H1 (cell line): ENCODE measurements around the gene JMJD1C. TPM values are rescaled to one million over a fixed set of nuclear protein-coding genes. Genes with fewer than 3 reads are reported as not detected.

Experiments used
- CTCF ChIA-PET: fragments of 300-600 bp; sonication (Branson Sonifier 250); formaldehyde crosslinking; loops from one replicate; lab custom pipeline; 2021; ENCODE audit not compliant: partially characterized antibody; lab: Charles Lee
- POLR2A ChIA-PET: fragments of 300-600 bp; sonication (Branson Sonifier 250); formaldehyde crosslinking; loops from one replicate; lab custom pipeline; 2021; ENCODE audit warnings: inconsistent platforms; ENCODE audit not compliant: partially characterized antibody; lab: Charles Lee
- DNase-seq, 2 experiments: peaks; one replicate each; pipeline versions ENCODE4 v3.0.0 to v3.0.0-alpha.2; 2010 to 2022; ENCODE audit warnings: low spot score in 2 of 2, low read depth in 1 of 2, mixed read lengths in 1 of 2
- FAIRE-seq: peaks from 2 replicates; lab custom pipeline; 2011; peaks lifted over from hg19 to GRCh38; lab: Jason Lieb, UNC
- H2AFZ ChIP-seq: 2 replicates; pipeline ENCODE4 v1.8.1; 2012; ENCODE audit warnings: low read length, inconsistent platforms
- H2AK5ac ChIP-seq: 2 replicates; pipeline ENCODE4 v1.6.1; 2013; ENCODE audit warnings: low read depth, low read length
- H2BK120ac ChIP-seq: replicated peaks from 2 replicates; pipeline ENCODE3; 2013; ENCODE audit warnings: low read depth, low read length, inconsistent platforms
- H2BK12ac ChIP-seq: 2 replicates; pipeline ENCODE4 v1.6.1; 2013; ENCODE audit warnings: low read depth, low read length
- H2BK15ac ChIP-seq: 2 replicates; pipeline ENCODE4 v1.6.1; 2013; ENCODE audit warnings: low read length
- H2BK20ac ChIP-seq: 2 replicates; pipeline ENCODE4 v1.6.1; 2013; ENCODE audit warnings: low read length
- H2BK5ac ChIP-seq: 2 replicates; pipeline ENCODE4 v1.6.1; 2013; ENCODE audit warnings: low read depth, low read length
- H3K14ac ChIP-seq: 2 replicates; pipeline ENCODE4 v1.6.1; 2013; ENCODE audit warnings: inconsistent platforms; ENCODE audit not compliant: insufficient read length
- H3K18ac ChIP-seq: 2 replicates; pipeline ENCODE4 v1.6.1; 2013; ENCODE audit warnings: low read length; ENCODE audit errors: extremely low read depth
- H3K23ac ChIP-seq: 2 replicates; pipeline ENCODE4 v1.6.1; 2013; ENCODE audit warnings: inconsistent platforms; ENCODE audit not compliant: insufficient read length
- H3K23me2 ChIP-seq: 2 replicates; pipeline ENCODE4 v1.6.1; 2013; ENCODE audit warnings: low read depth, low read length
- H3K27ac ChIP-seq: 2 replicates; pipeline ENCODE4 v1.6.1; 2011; ENCODE audit warnings: low read depth, low read length, inconsistent platforms
- H3K27me3 ChIP-seq, 4 experiments: replicated peaks in 1 of 4; 1 replicate in 1 of 4; 2 replicates in 3 of 4; pipeline versions ENCODE4 v1.6.1 to v1.8.1; 2011 to 2013; ENCODE audit warnings: low read length in 3 of 4, mild to moderate bottlenecking in 3 of 4, inconsistent platforms in 2 of 4, mixed read lengths in 2 of 4, moderate library complexity in 1 of 4; ENCODE audit not compliant: control insufficient read depth in 3 of 4, insufficient read depth in 3 of 4; ENCODE audit errors: extremely low read depth in 1 of 4
- H3K36me3 ChIP-seq, 4 experiments: 2 replicates each; pipeline versions ENCODE4 v1.6.1 to v1.8.1; 2011 to 2013; ENCODE audit warnings: mild to moderate bottlenecking in 4 of 4, low read length in 3 of 4, moderate library complexity in 2 of 4, control low read depth in 1 of 4, inconsistent platforms in 1 of 4; ENCODE audit not compliant: insufficient read depth in 4 of 4, control insufficient read depth in 2 of 4
- H3K4ac ChIP-seq: replicated peaks from 2 replicates; pipeline ENCODE3; 2013; ENCODE audit warnings: low read length, low read depth, mixed read lengths, inconsistent platforms; ENCODE audit not compliant: insufficient read length
- H3K4me1 ChIP-seq, 4 experiments: replicated peaks in 1 of 4; 1 replicate in 1 of 4; 2 replicates in 3 of 4; pipeline versions ENCODE4 v1.6.1 to v1.8.1; 2011 to 2013; ENCODE audit warnings: low read length in 3 of 4, inconsistent platforms in 2 of 4, mixed read lengths in 1 of 4; ENCODE audit not compliant: insufficient read depth in 4 of 4, control insufficient read depth in 3 of 4
- H3K4me2 ChIP-seq, 2 experiments: 2 replicates each; pipeline versions ENCODE4 v1.6.1 to v1.8.1; 2011 to 2013; ENCODE audit warnings: low read depth in 2 of 2, low read length in 2 of 2, control low read depth in 1 of 2, inconsistent platforms in 1 of 2, mild to moderate bottlenecking in 1 of 2; ENCODE audit not compliant: insufficient read depth in 1 of 2
- H3K4me3 ChIP-seq, 4 experiments: fragments of 200-600, 300-600 bp in 1 of 4; sonication (generic), shearing (Covaris generic), sonication (Bioruptor Twin) in 1 of 4; 2 replicates each; pipeline versions ENCODE4 v1.5.1 to v1.8.1; 2011 to 2016; ENCODE audit warnings: low read length in 4 of 4, low read depth in 3 of 4, control low read depth in 2 of 4, inconsistent platforms in 2 of 4, mild to moderate bottlenecking in 2 of 4, mixed read lengths in 1 of 4, moderate library complexity in 1 of 4; ENCODE audit not compliant: insufficient read depth in 2 of 4; ENCODE audit errors: extremely low read depth in 1 of 4
- H3K56ac ChIP-seq: replicated peaks from 2 replicates; pipeline ENCODE3; 2013; ENCODE audit warnings: low read depth, mild to moderate bottlenecking, mixed read lengths, low read length, inconsistent platforms; ENCODE audit not compliant: insufficient read length
- H3K79me1 ChIP-seq: 2 replicates; pipeline ENCODE4 v1.6.1; 2013; ENCODE audit warnings: low read depth, low read length, control low read depth
- H3K79me2 ChIP-seq, 2 experiments: 2 replicates each; pipeline versions ENCODE4 v1.6.1 to v1.8.1; 2012 to 2013; ENCODE audit warnings: low read length in 2 of 2, mild to moderate bottlenecking in 2 of 2, inconsistent platforms in 1 of 2; ENCODE audit not compliant: insufficient read depth in 2 of 2, control insufficient read depth in 1 of 2
- H3K9ac ChIP-seq, 4 experiments: replicated peaks in 1 of 4; 1 replicate in 1 of 4; 2 replicates in 3 of 4; pipeline versions ENCODE4 v1.6.1 to v1.8.1; 2011 to 2013; ENCODE audit warnings: low read depth in 3 of 4, low read length in 3 of 4, control low read depth in 2 of 4, mild to moderate bottlenecking in 2 of 4, moderate library complexity in 2 of 4, inconsistent platforms in 1 of 4; ENCODE audit errors: extremely low read depth in 1 of 4
- H3K9me3 ChIP-seq, 2 experiments: 2 replicates each; pipeline versions ENCODE4 v1.6.1 to v1.8.1; 2012 to 2013; ENCODE audit warnings: mild to moderate bottlenecking in 2 of 2, moderate library complexity in 2 of 2, control low read depth in 1 of 2, inconsistent platforms in 1 of 2, low read depth in 1 of 2, low read length in 1 of 2, mixed read lengths in 1 of 2; ENCODE audit not compliant: insufficient read depth in 2 of 2
- H4K20me1 ChIP-seq, 2 experiments: replicated peaks in 1 of 2; 2 replicates each; pipeline versions ENCODE3 to v1.8.1; 2011 to 2013; ENCODE audit warnings: inconsistent platforms in 2 of 2, low read length in 2 of 2, mild to moderate bottlenecking in 1 of 2; ENCODE audit not compliant: insufficient read depth in 2 of 2, control insufficient read depth in 1 of 2
- H4K5ac ChIP-seq: 2 replicates; pipeline ENCODE4 v1.6.1; 2013; ENCODE audit warnings: low read length, low read depth, mixed read lengths, inconsistent platforms; ENCODE audit not compliant: insufficient read length
- H4K8ac ChIP-seq: 2 replicates; pipeline ENCODE4 v1.8.0; 2013; ENCODE audit warnings: mild to moderate bottlenecking, moderate library complexity, low read length, inconsistent platforms; ENCODE audit not compliant: insufficient read depth; ENCODE audit errors: extremely low read depth
- H4K91ac ChIP-seq: replicated peaks from 2 replicates; pipeline ENCODE3; 2013; ENCODE audit warnings: low read length, mixed read lengths, inconsistent platforms; ENCODE audit not compliant: insufficient read length
- ASH2L ChIP-seq: fragments of 200-600, 300-600 bp; sonication (generic); IDR thresholded peaks from one replicate; pipeline ENCODE4 v1.7.1; 2017; ENCODE audit warnings: low read length
- CEBPB ChIP-seq: IDR thresholded peaks from 2 replicates; pipeline ENCODE4 v1.6.1; 2012; ENCODE audit warnings: low read depth, low read length
- CREB1 ChIP-seq: IDR thresholded peaks from 2 replicates; pipeline ENCODE4 v1.6.1; 2012; ENCODE audit warnings: inconsistent platforms
- EP300 ChIP-seq, 2 experiments: IDR thresholded peaks; 1 replicate in 1 of 2; 2 replicates in 1 of 2; pipeline ENCODE4 v1.6.1; 2011 to 2012; ENCODE audit warnings: low read depth in 2 of 2, low read length in 2 of 2, mild to moderate bottlenecking in 2 of 2, borderline replicate concordance in 1 of 2, inconsistent platforms in 1 of 2, moderate library complexity in 1 of 2
- JUND ChIP-seq: IDR thresholded peaks from 2 replicates; pipeline ENCODE4 v1.6.1; 2011; ENCODE audit warnings: mild to moderate bottlenecking, improper control_type of control experiment, low read length
- NANOG ChIP-seq: IDR thresholded peaks from 2 replicates; pipeline ENCODE4 v1.6.1; 2011; ENCODE audit warnings: low read length, low read depth, mild to moderate bottlenecking, inconsistent platforms; ENCODE audit not compliant: insufficient read depth, poor library complexity, severe bottlenecking
- RBBP5 ChIP-seq: IDR thresholded peaks from 2 replicates; pipeline ENCODE4 v1.7.1; 2012; ENCODE audit warnings: low read depth, mild to moderate bottlenecking, inconsistent platforms, low read length, moderate library complexity, borderline replicate concordance
- RNF2 ChIP-seq: fragments of 200-900, 300-1000 bp; sonication (generic); IDR thresholded peaks from 2 replicates; pipeline ENCODE4 v1.7.1; 2016; ENCODE audit warnings: borderline replicate concordance, low read depth, mild to moderate bottlenecking, antibody characterized with exemption, low read length; ENCODE audit not compliant: poor library complexity, severe bottlenecking; ENCODE audit errors: missing control alignments
- SP1 ChIP-seq: IDR thresholded peaks from 2 replicates; pipeline ENCODE4 v1.6.1; 2011; ENCODE audit warnings: low read depth, low read length
- SP4 ChIP-seq: IDR thresholded peaks from 2 replicates; pipeline ENCODE4 v1.6.1; 2012; ENCODE audit warnings: low read length, inconsistent platforms
- TAF1 ChIP-seq: IDR thresholded peaks from 2 replicates; pipeline ENCODE4 v1.6.1; 2011; ENCODE audit warnings: mild to moderate bottlenecking, low read depth, low read length
- WGBS, 2 experiments: shearing (Covaris generic) in 1 of 2; methylation state at CpG; one replicate each; pipeline versions ENCODE4 v1.1.6 to v1.1.7; 2013 to 2015; ENCODE audit warnings: low lambda C conversion rate in 2 of 2, mixed read lengths in 2 of 2, inconsistent platforms in 1 of 2, low coverage in 1 of 2, missing lambda C conversion rate in 1 of 2; ENCODE audit not compliant: insufficient replicate concordance in 2 of 2, insufficient coverage in 1 of 2, insufficient read length in 1 of 2; ENCODE audit errors: extremely low coverage in 1 of 2, missing lambda C conversion rate in 1 of 2; 5-methylcytosine and 5-hydroxymethylcytosine counted together
- polyA plus RNA-seq, 7 experiments: library from polyadenylated mRNA; depleted of rRNA in 3 of 7; stranded (reverse) in 5 of 7; unstranded in 2 of 7; fragments of >200 nt in 5 of 7; fragments of 200-250 nt in 2 of 7; gene quantifications; 1 replicate in 5 of 7; 2 replicates in 1 of 7; 4 replicates in 1 of 7; pipeline versions ENCODE4 v1.2.1 to v1.2.3, GENCODE V29; 2011 to 2013; ENCODE audit warnings: missing spikeins in 2 of 7, mixed read lengths in 2 of 7
- total RNA-seq: library from RNA; stranded (reverse); fragmentation: NEBNext Ultra II Directional; extraction: Animal tissue kit (Norgen Biotek cat#: 25700); gene quantifications from 2 replicates; pipeline ENCODE4 v1.2.1, GENCODE V29; 2021

JMJD1C gene
- total and polyA plus RNA-seq, 2 of the 8 experiments (the other 6 are each of a cell fraction or from before 2014, with no cell fraction given) = 54.5 to 210 TPM

DNA sequence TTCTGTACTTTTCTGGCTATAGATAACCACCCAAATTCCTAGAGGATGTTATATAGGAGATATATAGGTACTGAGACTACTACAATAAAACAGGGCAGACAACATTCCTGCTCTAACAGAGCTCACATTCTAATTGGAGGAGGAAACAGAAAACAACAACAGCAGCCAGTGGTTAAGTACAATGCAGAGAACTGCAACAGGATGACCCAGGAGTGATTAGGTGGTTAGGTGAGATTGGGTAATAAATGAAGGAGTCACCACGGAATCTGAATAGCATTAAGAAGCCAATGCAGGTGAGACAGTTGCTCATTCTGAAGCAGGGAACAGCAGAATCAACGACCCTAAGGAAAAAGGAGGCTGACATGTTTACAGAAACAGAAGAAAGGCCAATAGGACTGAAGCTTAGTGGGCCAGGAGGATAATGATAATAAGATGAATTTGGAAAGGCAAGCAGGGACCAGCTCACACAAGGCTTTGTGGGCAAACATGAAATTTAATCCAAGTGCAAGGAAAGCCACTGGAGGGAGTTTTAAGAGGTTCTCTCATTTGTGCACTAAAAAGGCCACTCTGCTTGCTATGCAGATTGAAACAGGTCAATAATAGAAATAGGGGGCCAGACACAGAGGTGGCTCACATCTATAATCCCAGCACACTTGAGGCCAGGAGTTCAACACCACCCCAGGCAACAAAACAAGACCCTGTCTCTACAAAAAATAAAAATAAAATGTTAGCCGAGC, 38.5 kb upstream of the JMJD1C start:
- no peaks in the 10 kb centered on the region; the same call in 1 of the 2 replicates for H3K23me2 ChIP-seq
- no peaks in the 10 kb centered on the region for H3K9me3 ChIP-seq
- WGBS, 2 experiments = 51% methylated on average over 3 of the region's 3 CpGs; no CpG with 5 or more reads in 1 of the 2 experiments
- no peaks in the 10 kb centered on the region for H4K20me1 ChIP-seq
- no peak overlapping the region for H2BK20ac ChIP-seq
- H3K4me1 ChIP-seq = peaks cover 0 to 18% (median 12%) of the 10 kb centered on the region in 4 experiments; a peak in 6 of 7 replicates
- DNase-seq (no peak), FAIRE-seq (peak; percentile 28)
- H3K36me3 ChIP-seq = no peaks in the 10 kb centered on the region; a peak in 1 of 8 replicates
- no peak overlapping the region for H3K4ac ChIP-seq
- ChIA-PET CTCF (interaction anchor here (0.6 to 2.7 kb wide), 10 partner anchors 11 to 387 kb away, joined by 3 to 10 read pairs (median 4); partner anchors contain the start of gene REEP3), POLR2A (interaction anchor here (0.6 to 8.4 kb wide), 11 partner anchors 10 to 239 kb away, joined by 3 to 49 read pairs (median 5); partner anchors contain the start of gene REEP3)
- no peaks in the 10 kb centered on the region for H3K79me1 ChIP-seq
- H2BK15ac ChIP-seq = no peak overlapping the region
- no peak overlapping the region for H3K23ac ChIP-seq
- H2BK5ac ChIP-seq = peak overlapping the region; percentile 41; the same call in 1 of the 2 replicates
- H3K14ac ChIP-seq = no peak overlapping the region
- peaks cover 0 to 86% of the 10 kb centered on the region in 2 experiments; a peak in 2 of 4 replicates for H3K79me2 ChIP-seq
- H3K9ac ChIP-seq = peak overlapping the region in 1 of 4 experiments; percentile 16; a peak in 1 of 7 replicates
- H2BK12ac ChIP-seq = peak overlapping the region; percentile 62
- peak overlapping the region; percentile 47 to 61; a peak in 3 of 4 replicates for H3K4me2 ChIP-seq
- H2BK120ac ChIP-seq = no peak overlapping the region
- no peak overlapping the region for H3K56ac ChIP-seq
- no peaks in the 10 kb centered on the region for H3K27me3 ChIP-seq
- H4K8ac ChIP-seq = no peak overlapping the region
- peak overlapping the region; percentile 46; the same call in 1 of the 2 replicates for H2AK5ac ChIP-seq
- peak overlapping the region; percentile 29; the same call in 1 of the 2 replicates for H3K27ac ChIP-seq
- H2AFZ ChIP-seq = no peak overlapping the region
- peak overlapping the region; percentile 53; the same call in 1 of the 2 replicates for H3K18ac ChIP-seq
- TF ChIP-seq JUND = no peak
- TF ChIP-seq RBBP5 = no peak
- TF ChIP-seq ASH2L = no peak
- TF ChIP-seq CEBPB = peak; percentile 86
- no peak for TF ChIP-seq NANOG
- TF ChIP-seq SP4 = no peak
- TF ChIP-seq EP300 (IDR thresholded peaks at IDR 0.05; ENCODE audit: borderline replicate concordance in 1 of 2, low read depth in 2 of 2, low read length in 2 of 2) = no peak
- no peak for TF ChIP-seq TAF1
- no peak for TF ChIP-seq CREB1
- TF ChIP-seq SP1 = peak; percentile 78; the same call in 1 of the 2 replicates
- TF ChIP-seq RNF2 = no peak
- no peak overlapping the region for H4K5ac ChIP-seq
- H3K4me3 ChIP-seq = peak overlapping the region in 1 of 4 experiments; percentile 15; a peak in 1 of 8 replicates
- H4K91ac ChIP-seq = no peak overlapping the region
